Mammary epithelial cell (primary cell): ENCODE data around the gene PPP3R1.

Source experiments
- CTCF ChIP-seq, 2 donors: IDR thresholded peaks in 1 of 2; conservative IDR thresholded peaks in 1 of 2; 2 replicates each; pipeline ENCODE4 v1.5.1; 2011 to 2012; ENCODE audit warnings: inconsistent platforms in 2 of 2, low read length in 2 of 2, mild to moderate bottlenecking in 2 of 2, control low read depth in 1 of 2, low read depth in 1 of 2; ENCODE audit not compliant: insufficient read depth in 1 of 2; ENCODE audit errors: extremely low read depth in 1 of 2
- EZH2 ChIP-seq: IDR thresholded peaks from 2 replicates; pipeline ENCODE4 v1.6.1; 2012; ENCODE audit warnings: low read length, inconsistent platforms, borderline replicate concordance

GRCh38 chr2:68134120-68134519, 118.2 kb downstream of the PPP3R1 start:
- TF ChIP-seq CTCF (conservative IDR thresholded peaks at IDR 0.05 in 1 of 2, IDR thresholded peaks at IDR 0.05 in 1 of 2; ENCODE audit: extremely low read depth in 1 of 2, insufficient read depth in 1 of 2, low read depth in 1 of 2, low read length in 2 of 2) (no peak), EZH2 (no peak)
